NCI-H2227 treated with DMSO at 0.1 percent for 48 hours (cell line): ENCODE measurements around the gene NUDT21.
"Not testable (repeated sequence)": the region's sequence is repeated elsewhere in the genome, so short reads cannot be mapped to it uniquely, and the experiment has no call there.

Source experiments
- DNase-seq: peaks from one replicate; lab custom pipeline; 2025; lab: John Stamatoyannopoulos, UW

Gene NUDT21

GRCh38 chr16:56419740-56420548 lies 31.2 kb downstream of the NUDT21 start:
- no peak for DNase-seq

GRCh38 chr16:56417138-56417537 lies 34.0 kb downstream of the NUDT21 start:
- DNase-seq = no peak

- no peak for DNase-seq
Observed at GRCh38 chr16:56415875-56416274, 35.3 kb downstream of the NUDT21 start.

GRCh38 chr16:56414366-56414765 lies 36.8 kb downstream of the NUDT21 start:
- DNase-seq = no peak

DNA sequence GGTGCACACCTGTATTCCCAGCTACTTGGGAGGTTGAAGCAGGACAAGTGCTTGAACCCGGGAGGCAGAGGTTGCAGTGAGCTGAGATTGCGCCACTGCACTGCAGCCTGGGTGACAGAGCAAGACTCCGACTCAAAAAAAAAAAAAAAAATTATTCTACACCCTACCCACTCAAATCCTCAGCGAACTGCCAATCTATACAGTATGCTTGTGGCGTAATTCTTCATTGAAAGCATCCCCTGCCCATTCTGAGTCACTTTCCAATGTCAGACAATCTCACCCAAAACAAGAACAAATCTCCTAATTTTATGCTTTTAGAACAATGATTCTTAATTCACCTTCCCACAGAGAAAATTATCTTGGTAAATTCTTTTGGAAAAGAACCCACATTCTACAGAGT lies 37.8 kb downstream of the NUDT21 start:
- no peak for DNase-seq

GRCh38 chr16:56411624-56412023 lies 39.5 kb downstream of the NUDT21 start:
- no peak for DNase-seq

DNA sequence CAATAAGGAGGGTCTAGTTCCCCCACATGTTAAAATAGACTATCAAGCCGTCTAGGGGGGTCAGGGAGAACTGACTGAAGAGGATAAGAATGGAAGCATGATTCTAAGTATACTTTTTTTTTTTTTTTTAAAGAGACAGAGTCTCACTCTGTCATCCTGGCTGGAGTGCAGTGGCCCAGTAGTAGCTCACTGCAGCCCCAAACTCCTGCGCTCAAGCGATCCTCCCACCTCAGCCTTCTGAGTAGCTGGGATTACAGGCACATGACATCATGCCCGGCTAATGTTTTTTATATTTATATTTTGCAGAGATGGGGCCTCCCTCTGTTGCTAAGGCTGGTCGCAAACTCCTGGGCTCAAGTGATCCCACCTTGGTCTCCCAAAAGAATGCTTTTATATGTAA lies 40.0 kb downstream of the NUDT21 start:
- no peak for DNase-seq

DNA sequence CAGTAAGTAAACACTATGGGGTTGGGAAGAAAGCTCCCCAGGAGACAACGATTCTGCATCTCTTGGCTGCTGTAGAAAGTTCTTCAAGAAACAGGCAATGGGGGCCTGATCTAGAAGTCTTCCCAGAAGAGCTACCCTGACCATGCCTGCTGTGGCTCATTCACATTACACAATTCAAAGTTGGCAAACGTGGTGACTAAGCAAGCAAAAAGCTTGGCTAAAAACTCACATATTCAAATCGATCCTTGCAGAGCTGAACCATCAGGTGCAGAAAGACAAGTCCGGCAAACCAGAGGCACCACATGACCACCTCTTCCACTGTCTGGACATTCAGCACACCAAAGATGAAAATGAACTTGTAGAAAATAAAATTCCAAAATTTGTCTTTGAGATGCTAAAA lies 41.9 kb downstream of the NUDT21 start:
- DNase-seq = no peak

DNA sequence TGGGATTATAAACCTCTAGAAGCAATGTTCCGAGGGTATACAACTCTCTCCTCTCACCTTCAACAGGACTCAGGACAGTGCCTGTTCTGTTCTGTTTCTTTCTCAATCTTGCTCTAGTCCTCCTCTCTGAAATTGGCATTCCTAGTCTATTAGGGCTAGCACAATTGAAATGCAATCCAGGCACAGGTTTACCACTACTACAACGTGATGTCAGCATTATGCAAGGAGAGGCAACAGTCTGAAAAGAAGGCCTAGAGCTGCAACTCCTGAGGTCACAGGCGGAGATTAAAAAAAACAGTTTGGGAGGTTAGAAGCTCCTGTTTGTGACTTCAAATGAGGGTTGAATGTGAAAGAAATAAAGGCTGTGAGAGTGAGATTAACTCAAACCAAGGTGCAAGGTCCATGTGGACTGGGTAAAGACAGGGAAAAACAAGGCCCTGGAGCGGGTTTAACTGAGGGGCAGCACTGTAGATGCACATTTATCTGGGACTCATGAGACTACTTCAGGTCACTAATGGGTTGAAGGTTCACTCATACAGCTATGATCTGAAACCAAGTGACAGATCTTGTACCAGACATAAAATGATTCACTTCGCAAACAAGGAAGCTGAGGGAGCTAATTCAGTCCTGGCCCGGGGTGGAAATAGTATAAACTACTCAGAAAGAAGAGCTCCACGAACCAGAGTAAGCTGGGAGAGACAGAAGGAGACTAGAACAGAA lies 42.6 kb downstream of the NUDT21 start:
- no peak for DNase-seq

- DNase-seq = no peak
Observed at GRCh38 chr16:56405977-56406672, 45.0 kb downstream of the NUDT21 start.

DNA sequence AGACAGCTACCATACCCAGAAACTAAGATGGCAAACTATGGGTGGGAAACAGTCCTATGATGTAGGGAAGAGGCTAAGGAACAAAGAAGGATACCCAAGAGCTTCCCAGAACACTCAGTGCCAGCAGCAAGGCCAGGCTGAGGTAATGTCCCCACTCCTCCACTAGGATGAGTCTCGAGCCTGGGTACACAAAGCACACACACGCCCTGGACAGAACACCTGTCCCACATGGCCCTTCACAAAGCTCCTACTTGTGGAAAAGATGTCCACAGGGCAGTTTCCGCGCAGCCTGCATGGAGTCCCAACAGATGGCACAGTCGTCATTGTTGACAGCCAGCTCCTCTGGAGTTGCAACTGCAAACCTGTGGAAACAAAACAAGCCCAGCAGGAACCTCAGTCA lies 49.6 kb downstream of the NUDT21 start:
- DNase-seq = no peak

DNA sequence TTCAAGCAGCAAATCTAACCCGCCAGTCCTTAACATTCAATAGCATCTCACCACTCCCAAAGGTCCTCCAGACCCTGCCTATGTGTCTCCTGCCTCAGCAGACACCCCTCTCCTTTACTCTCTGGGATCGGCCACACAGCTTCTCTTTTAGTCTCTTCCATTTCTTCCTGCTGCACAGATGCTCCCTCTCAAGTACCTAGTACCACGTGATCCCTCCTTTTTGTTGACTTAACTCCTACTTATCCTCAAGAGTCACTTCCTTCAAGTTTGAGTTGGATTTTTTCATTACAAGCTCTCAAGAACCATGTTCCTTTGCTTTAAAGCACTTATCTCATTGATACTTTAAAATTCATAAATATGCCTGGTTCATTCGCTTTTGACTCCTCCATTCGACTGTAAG lies 50.7 kb downstream of the NUDT21 start:
- DNase-seq = peak; percentile 13

DNA sequence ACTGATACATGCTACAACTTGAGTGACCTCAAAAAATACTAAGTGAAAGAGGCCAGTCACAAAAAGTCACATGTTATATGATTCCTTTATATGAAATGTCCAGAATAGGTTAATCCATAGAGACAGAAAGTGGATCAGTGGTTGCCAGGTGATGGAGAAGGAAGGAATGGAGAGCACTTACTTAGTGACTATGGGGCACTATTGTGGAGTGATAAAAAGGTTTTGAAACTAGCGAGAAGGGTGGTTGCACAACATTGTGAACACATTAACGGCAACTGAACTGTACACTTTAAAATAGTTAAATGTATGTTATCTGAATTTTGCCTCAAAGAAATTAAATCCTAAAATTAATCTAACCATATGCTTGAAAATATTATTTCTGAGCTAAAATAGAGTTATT lies 51.6 kb downstream of the NUDT21 start:
- DNase-seq = no peak

DNA sequence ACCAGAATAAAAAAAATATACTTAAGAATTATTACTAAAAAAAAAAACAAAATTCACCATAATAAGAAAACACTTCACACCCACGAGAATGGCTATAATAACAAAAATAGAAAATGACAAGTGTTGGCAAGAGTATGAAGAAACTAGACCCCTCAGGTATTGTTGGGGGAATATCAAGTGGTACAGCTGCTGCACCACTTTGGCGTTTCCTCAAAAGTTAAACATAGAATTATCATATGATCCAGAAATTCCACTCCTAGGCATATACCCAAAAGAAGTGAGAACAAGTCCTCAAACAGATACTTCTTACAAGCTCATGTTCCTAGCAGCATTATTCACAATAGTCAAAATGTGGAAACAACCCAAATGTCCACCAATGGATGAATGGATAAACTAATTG lies 52.1 kb downstream of the NUDT21 start:
- no peak for DNase-seq

DNA sequence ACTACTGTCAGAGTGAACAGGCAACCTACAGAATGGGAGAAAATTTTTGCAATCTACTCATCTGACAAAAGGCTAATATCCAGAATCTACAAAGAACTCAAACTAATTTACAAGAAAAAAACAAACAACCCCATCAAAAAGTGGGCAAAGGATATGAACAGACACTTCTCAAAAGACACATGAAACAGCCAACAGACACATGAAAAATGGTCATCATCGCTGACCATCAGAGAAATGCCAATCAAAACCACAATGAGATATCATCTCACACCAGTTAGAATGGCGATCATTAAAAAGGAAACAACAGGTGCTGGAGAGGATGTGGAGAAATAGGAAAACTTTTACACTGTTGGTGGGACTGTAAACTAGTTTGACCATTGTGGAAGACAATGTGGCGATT lies 54.4 kb downstream of the NUDT21 start:
- DNase-seq = not testable (repeated sequence)

GRCh38 chr16:56389554-56389953 lies 61.6 kb downstream of the NUDT21 start:
- no peak for DNase-seq

- DNase-seq = no peak
Observed at GRCh38 chr16:56388209-56388608, 62.9 kb downstream of the NUDT21 start.

DNA sequence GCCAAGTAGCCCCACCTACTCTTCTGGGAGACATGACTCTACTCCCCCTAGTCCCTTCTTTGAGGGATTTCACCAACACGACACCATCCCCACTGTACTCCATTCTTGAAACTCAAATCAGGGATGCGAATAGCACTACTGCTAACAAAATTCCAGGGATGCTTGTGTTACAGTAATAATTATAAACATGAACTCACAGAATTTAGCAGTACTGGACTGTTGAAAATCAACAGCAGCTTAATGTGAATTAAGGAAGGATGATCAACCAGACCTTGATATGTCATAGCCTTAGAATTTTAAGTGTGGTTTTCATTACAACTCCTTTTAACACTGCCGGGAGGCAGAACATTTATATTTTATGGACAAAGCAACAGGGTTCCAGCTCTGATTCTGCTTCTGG lies 63.7 kb downstream of the NUDT21 start:
- no peak for DNase-seq

DNA sequence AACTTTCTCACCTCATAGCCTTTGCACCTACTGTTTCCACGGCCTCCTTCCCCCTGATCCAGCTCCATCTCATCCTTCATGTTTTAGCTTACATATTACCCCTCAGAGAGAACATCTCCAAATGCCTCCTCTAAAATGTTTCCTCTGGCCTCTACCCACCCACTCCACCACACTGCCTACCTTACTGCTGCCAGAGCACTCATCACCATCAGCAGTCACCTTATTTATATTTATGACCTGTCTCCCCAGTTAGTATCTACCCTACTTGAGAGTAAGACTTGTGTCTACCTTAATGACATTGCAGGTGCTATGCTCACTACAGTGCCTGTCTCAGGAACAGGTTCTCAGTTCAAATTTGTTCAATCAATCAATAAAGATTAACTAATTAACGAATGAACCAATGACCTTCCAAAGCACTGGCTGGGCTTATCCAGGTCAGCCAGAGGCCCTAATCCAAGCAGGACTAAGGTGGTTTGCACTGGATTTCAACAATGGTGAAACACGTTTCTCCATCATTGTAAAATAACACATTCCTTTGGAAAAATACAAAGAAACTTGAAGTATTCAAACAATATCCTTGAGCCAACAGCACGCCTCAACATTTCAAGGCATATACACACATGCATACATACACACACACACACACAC lies 66.9 kb downstream of the NUDT21 start:
- no peak for DNase-seq

GRCh38 chr16:56382901-56383355 lies 68.2 kb downstream of the NUDT21 start:
- DNase-seq = no peak

- no peak for DNase-seq
Observed at GRCh38 chr16:56382459-56382858, 68.7 kb downstream of the NUDT21 start.

GRCh38 chr16:56380778-56381485 lies 70.2 kb downstream of the NUDT21 start:
- DNase-seq = not testable (repeated sequence)
